NCI-H226 (cell line): Measurements from ENCODE around the gene VPS51.
A peak's percentile ranks its signal among the peaks of the same experiment; 100 is the strongest.

Experiments
- DNase-seq: peaks from one replicate; pipeline ENCODE4 v3.0.0-alpha.2; 2015

Gene VPS51

GRCh38 chr11:65121865-65122696, 26.1 kb downstream of the VPS51 start, which contains the start of the genes FAU and MRPL49:
Gene FAU (minus strand): TSS chr11:65122134. CDS start chr11:65121813, 321 bp downstream.
Gene MRPL49 (plus strand): TSS chr11:65122321. CDS start chr11:65122347, 26 bp downstream.
- DNase-seq: peak; percentile 98

- DNase-seq: no peak
These were observed 28.6 kb downstream of the VPS51 start for GRCh38 chr11:65124480-65125196.

GRCh38 chr11:65125197-65126056, 29.4 kb downstream of the VPS51 start:
- no peak for DNase-seq

- DNase-seq: no peak
These were observed 30.7 kb downstream of the VPS51 start for GRCh38 chr11:65126624-65127274.

GRCh38 chr11:65127473-65128181, 31.6 kb downstream of the VPS51 start:
- DNase-seq: no peak

- DNase-seq: no peak
These were observed 32.5 kb downstream of the VPS51 start for GRCh38 chr11:65128182-65129145.

GRCh38 chr11:65129649-65130441, 33.8 kb downstream of the VPS51 start:
- DNase-seq: no peak

- DNase-seq: no peak
These were observed 34.8 kb downstream of the VPS51 start for GRCh38 chr11:65130631-65131416.

- no peak for DNase-seq
These were observed 35.4 kb downstream of the VPS51 start for GRCh38 chr11:65131417-65131776.

- DNase-seq: no peak
These were observed 35.9 kb downstream of the VPS51 start for GRCh38 chr11:65131895-65132237.

GRCh38 chr11:65132238-65132987, 36.4 kb downstream of the VPS51 start:
- DNase-seq: no peak

GRCh38 chr11:65132988-65133700, 37.1 kb downstream of the VPS51 start:
- DNase-seq: no peak

- no peak for DNase-seq
These were observed 37.7 kb downstream of the VPS51 start for GRCh38 chr11:65133724-65134123.

- peak; percentile 87 for DNase-seq
These were observed 38.4 kb downstream of the VPS51 start, which contains the start of gene SYVN1 for GRCh38 chr11:65134240-65134951. Gene SYVN1 (minus strand): TSS chr11:65134519. CDS start chr11:65133601, 918 bp downstream.

GRCh38 chr11:65134952-65135632, 39.1 kb downstream of the VPS51 start:
- DNase-seq: peak; percentile 96

GRCh38 chr11:65135633-65136145, 39.7 kb downstream of the VPS51 start:
- no peak for DNase-seq
